ENCODE data around the gene TIPRL.

DNA sequence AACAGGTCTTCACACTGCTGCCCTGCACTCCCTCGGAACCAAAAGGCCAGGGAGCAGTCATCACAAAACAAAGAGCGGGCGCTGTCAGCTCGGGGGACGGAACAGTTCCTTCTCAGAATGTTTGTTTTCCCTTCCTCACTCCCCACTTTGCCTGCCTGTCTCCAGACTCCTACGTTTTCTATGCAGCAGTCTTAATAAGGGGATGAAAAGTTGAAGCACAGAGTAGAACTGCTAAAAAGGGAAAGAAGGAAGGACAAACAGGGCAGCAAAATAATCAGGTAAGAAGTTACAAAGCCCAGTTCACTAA is 41.3 kb upstream of the TIPRL start:
- TF ChIP-seq POLR2AphosphoS5 (IDR thresholded peaks at IDR 0.05; ENCODE audit: low read depth, low read length), result no peak
- no peak for TF ChIP-seq SIN3A (IDR thresholded peaks at IDR 0.05; ENCODE audit: borderline replicate concordance, insufficient read depth, low read length)
- TF ChIP-seq, protein P1, sequence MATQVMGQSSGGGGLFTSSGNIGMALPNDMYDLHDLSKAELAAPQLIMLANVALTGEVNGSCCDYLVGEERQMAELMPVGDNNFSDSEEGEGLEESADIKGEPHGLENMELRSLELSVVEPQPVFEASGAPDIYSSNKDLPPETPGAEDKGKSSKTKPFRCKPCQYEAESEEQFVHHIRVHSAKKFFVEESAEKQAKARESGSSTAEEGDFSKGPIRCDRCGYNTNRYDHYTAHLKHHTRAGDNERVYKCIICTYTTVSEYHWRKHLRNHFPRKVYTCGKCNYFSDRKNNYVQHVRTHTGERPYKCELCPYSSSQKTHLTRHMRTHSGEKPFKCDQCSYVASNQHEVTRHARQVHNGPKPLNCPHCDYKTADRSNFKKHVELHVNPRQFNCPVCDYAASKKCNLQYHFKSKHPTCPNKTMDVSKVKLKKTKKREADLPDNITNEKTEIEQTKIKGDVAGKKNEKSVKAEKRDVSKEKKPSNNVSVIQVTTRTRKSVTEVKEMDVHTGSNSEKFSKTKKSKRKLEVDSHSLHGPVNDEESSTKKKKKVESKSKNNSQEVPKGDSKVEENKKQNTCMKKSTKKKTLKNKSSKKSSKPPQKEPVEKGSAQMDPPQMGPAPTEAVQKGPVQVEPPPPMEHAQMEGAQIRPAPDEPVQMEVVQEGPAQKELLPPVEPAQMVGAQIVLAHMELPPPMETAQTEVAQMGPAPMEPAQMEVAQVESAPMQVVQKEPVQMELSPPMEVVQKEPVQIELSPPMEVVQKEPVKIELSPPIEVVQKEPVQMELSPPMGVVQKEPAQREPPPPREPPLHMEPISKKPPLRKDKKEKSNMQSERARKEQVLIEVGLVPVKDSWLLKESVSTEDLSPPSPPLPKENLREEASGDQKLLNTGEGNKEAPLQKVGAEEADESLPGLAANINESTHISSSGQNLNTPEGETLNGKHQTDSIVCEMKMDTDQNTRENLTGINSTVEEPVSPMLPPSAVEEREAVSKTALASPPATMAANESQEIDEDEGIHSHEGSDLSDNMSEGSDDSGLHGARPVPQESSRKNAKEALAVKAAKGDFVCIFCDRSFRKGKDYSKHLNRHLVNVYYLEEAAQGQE (IDR thresholded peaks at IDR 0.05; ENCODE audit: insufficient read depth in 1 of 2, low read depth in 2 of 2, low read length in 2 of 2), result no peak
